ENCODE data around the gene SUGCT.

DNA sequence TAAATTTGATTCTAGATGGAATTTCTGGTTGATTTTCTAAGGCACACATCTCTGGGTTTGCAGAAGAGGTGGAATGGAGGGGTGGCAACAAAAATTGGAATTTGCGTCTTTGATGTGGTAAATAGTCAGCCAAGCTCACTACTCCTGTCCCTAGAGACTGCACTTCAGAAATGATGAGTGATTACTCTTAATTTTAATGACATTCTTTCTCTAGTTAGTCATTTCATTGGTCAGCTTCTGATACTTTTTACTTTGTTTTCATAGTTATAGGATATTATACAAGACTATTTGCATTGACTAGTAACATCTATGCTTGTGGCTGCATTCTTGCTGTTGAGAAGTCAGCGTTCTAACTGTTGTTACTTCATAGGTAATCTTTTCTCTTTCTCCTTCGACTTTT lies 658.3 kb downstream of the SUGCT start:
- TF ChIP-seq, protein P1, sequence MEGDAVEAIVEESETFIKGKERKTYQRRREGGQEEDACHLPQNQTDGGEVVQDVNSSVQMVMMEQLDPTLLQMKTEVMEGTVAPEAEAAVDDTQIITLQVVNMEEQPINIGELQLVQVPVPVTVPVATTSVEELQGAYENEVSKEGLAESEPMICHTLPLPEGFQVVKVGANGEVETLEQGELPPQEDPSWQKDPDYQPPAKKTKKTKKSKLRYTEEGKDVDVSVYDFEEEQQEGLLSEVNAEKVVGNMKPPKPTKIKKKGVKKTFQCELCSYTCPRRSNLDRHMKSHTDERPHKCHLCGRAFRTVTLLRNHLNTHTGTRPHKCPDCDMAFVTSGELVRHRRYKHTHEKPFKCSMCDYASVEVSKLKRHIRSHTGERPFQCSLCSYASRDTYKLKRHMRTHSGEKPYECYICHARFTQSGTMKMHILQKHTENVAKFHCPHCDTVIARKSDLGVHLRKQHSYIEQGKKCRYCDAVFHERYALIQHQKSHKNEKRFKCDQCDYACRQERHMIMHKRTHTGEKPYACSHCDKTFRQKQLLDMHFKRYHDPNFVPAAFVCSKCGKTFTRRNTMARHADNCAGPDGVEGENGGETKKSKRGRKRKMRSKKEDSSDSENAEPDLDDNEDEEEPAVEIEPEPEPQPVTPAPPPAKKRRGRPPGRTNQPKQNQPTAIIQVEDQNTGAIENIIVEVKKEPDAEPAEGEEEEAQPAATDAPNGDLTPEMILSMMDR (conservative IDR thresholded peaks at IDR 0.05): no peak
- no peak for TF ChIP-seq ZFX (IDR thresholded peaks at IDR 0.05)

All from C4-2B (cell line).